Endothelial cell of umbilical vein (primary cell): Measurements from ENCODE around the gene TUT7. TPM values are rescaled to one million over a fixed set of nuclear protein-coding genes. Genes with fewer than 3 reads are reported as not detected.

ENCODE experiments used
- BruUV-seq: library from RNA; stranded (reverse); fragments of 400-500 nt; replicated peaks from 2 replicates; lab custom pipeline; 2021; lab: Mats Ljungman, UMichigan
- CTCF ChIA-PET: fragments of 300-600, 350-600 bp; sonication (Branson Sonifier 250); formaldehyde crosslinking; loops from one replicate; lab custom pipeline; 2021; ENCODE audit warnings: antibody characterized with exemption, inconsistent platforms; lab: Charles Lee
- POLR2A ChIA-PET: fragments of 300-600, 350-600 bp; sonication (Branson Sonifier 250); formaldehyde crosslinking; loops from one replicate; lab custom pipeline; 2021; ENCODE audit warnings: antibody characterized with exemption, inconsistent platforms; lab: Charles Lee
- DNase-seq: peaks from one replicate; pipeline ENCODE4 v3.0.0-alpha.2; 2011; ENCODE audit warnings: low read depth, low spot score
- FAIRE-seq: peaks from 2 replicates; lab custom pipeline; 2011; peaks lifted over from hg19 to GRCh38; lab: Jason Lieb, UNC
- H2AFZ ChIP-seq: 2 replicates; pipeline ENCODE4 v1.6.0; 2012; ENCODE audit warnings: low read depth, low read length, control low read depth, inconsistent platforms
- H3K27ac ChIP-seq: 2 replicates; pipeline ENCODE4 v1.5.1; 2011; ENCODE audit warnings: low read depth, mild to moderate bottlenecking, control low read depth, low read length, moderate library complexity; ENCODE audit not compliant: insufficient read depth
- H3K27me3 ChIP-seq, 2 experiments: 2 replicates each; pipeline versions ENCODE4 v1.6.0 to v1.6.1; 2011; ENCODE audit warnings: low read length in 2 of 2, mixed read lengths in 1 of 2; ENCODE audit not compliant: control insufficient read depth in 2 of 2, insufficient read depth in 2 of 2
- H3K36me3 ChIP-seq, 2 experiments: 2 replicates in 1 of 2; 3 replicates in 1 of 2; pipeline ENCODE4 v1.5.1; 2011; ENCODE audit warnings: low read length in 2 of 2, mild to moderate bottlenecking in 1 of 2, moderate library complexity in 1 of 2; ENCODE audit not compliant: control insufficient read depth in 2 of 2, insufficient read depth in 2 of 2; ENCODE audit errors: extremely low read depth in 1 of 2
- H3K4me1 ChIP-seq: 3 replicates; pipeline ENCODE4 v1.5.1; 2011; ENCODE audit warnings: mild to moderate bottlenecking, low read length; ENCODE audit not compliant: control insufficient read depth, insufficient read depth; ENCODE audit errors: extremely low read depth
- H3K4me2 ChIP-seq: 2 replicates; pipeline ENCODE4 v1.6.1; 2011; ENCODE audit warnings: low read length, control low read depth, mixed read lengths; ENCODE audit not compliant: insufficient read depth
- H3K4me3 ChIP-seq, 3 experiments: fragments of 200-600 bp in 1 of 3; sonication (generic), shearing (Covaris generic) in 1 of 3; replicated peaks in 1 of 3; 2 replicates each; pipeline ENCODE4 v1.5.1; 2011 to 2016; ENCODE audit warnings: control low read depth in 3 of 3, low read length in 3 of 3, mild to moderate bottlenecking in 2 of 3, inconsistent platforms in 1 of 3, low read depth in 1 of 3, moderate library complexity in 1 of 3; ENCODE audit not compliant: insufficient read depth in 1 of 3
- H3K79me2 ChIP-seq: 2 replicates; pipeline ENCODE4 v1.6.0; 2012; ENCODE audit warnings: low read length, inconsistent platforms; ENCODE audit not compliant: control insufficient read depth, insufficient read depth
- H3K9ac ChIP-seq: replicated peaks from 2 replicates; pipeline ENCODE3; 2011; ENCODE audit warnings: low read length, control low read depth; ENCODE audit not compliant: insufficient read depth; ENCODE audit errors: extremely low read depth
- H3K9me1 ChIP-seq: replicated peaks from 3 replicates; pipeline ENCODE4 v1.6.0; 2011; ENCODE audit warnings: mild to moderate bottlenecking, low read length; ENCODE audit not compliant: control insufficient read depth, insufficient read depth; ENCODE audit errors: extremely low read depth
- H3K9me3 ChIP-seq: replicated peaks from 2 replicates; pipeline ENCODE4 v1.5.1; 2012; ENCODE audit warnings: low read length, inconsistent platforms; ENCODE audit not compliant: control insufficient read depth, insufficient read depth
- H4K20me1 ChIP-seq: replicated peaks from 2 replicates; pipeline ENCODE3; 2011; ENCODE audit warnings: mild to moderate bottlenecking, low read length; ENCODE audit not compliant: control insufficient read depth, insufficient read depth; ENCODE audit errors: extremely low read depth
- EZH2 ChIP-seq: IDR thresholded peaks from 2 replicates; pipeline ENCODE4 v1.6.1; 2012; ENCODE audit warnings: borderline replicate concordance, low read depth, mild to moderate bottlenecking, moderate library complexity, low read length, inconsistent platforms; ENCODE audit not compliant: severe bottlenecking
- FOS ChIP-seq: IDR thresholded peaks from 2 replicates; pipeline ENCODE4 v1.6.1; 2011; ENCODE audit warnings: mild to moderate bottlenecking, low read length, moderate library complexity, borderline replicate concordance; ENCODE audit not compliant: insufficient read depth
- GATA2 ChIP-seq: IDR thresholded peaks from 2 replicates; pipeline ENCODE4 v1.7.0; 2011; ENCODE audit warnings: low read depth, mild to moderate bottlenecking, moderate library complexity, mixed read lengths, low read length; ENCODE audit not compliant: insufficient read length, insufficient read depth
- JUN ChIP-seq: IDR thresholded peaks from 2 replicates; pipeline ENCODE4 v1.6.1; 2011; ENCODE audit warnings: borderline replicate concordance, low read depth; ENCODE audit not compliant: insufficient read length, insufficient read depth
- MYC ChIP-seq: IDR thresholded peaks from one replicate; pipeline ENCODE4 v1.6.1; 2011; ENCODE audit warnings: mild to moderate bottlenecking, low read depth, low read length
- POLR2A ChIP-seq: IDR thresholded peaks from 2 replicates; pipeline ENCODE4 v1.6.1; 2012; ENCODE audit warnings: low read depth, mild to moderate bottlenecking, control low read depth, low read length
- POLR2AphosphoS5 ChIP-seq: IDR thresholded peaks from 2 replicates; pipeline ENCODE4 v1.6.1; 2012; ENCODE audit warnings: low read depth, mild to moderate bottlenecking, control low read depth, low read length, moderate library complexity; ENCODE audit not compliant: insufficient read depth
- dilution Hi-C: fragments of 300-500 bp; cut with MboI; formaldehyde crosslinking; loops from one replicate; pipeline ENCODE4 v1.15.0; 2019; ENCODE audit warnings: low sequenced_read_pairs; ENCODE audit not compliant: extremely low pct_ligation_motif_present
- intact Hi-C: fragments of 100-400 bp; cut with micrococcal nuclease; formaldehyde crosslinking; loops from one replicate; pipeline ENCODE4 v1.10.0; 2022
- polyA plus RNA-seq, 4 experiments: library from polyadenylated mRNA; depleted of rRNA in 3 of 4; stranded (reverse) in 3 of 4; unstranded in 1 of 4; fragments of >200 nt; gene quantifications; 2 replicates each; pipeline versions ENCODE4 v1.2.1 to v1.2.3, GENCODE V29; 2011 to 2012; ENCODE audit warnings: missing spikeins in 1 of 4
- total RNA-seq: library from RNA; stranded (reverse); gene quantifications from 2 replicates; pipeline ENCODE4 v1.2.3, GENCODE V29; 2021
- TF ChIP-seq, protein P1 (sequence below): IDR thresholded peaks from 2 replicates; pipeline ENCODE4 v1.6.1; 2011; ENCODE audit not compliant: insufficient read depth, insufficient read length
- TF ChIP-seq, protein P2 (sequence below), 2 donors: IDR thresholded peaks; 1 replicate in 1 of 2; 2 replicates in 1 of 2; pipeline ENCODE4 v1.5.1; 2011; ENCODE audit warnings: low read length in 2 of 2, mild to moderate bottlenecking in 2 of 2, moderate library complexity in 2 of 2, control low read depth in 1 of 2, inconsistent platforms in 1 of 2, low read depth in 1 of 2; ENCODE audit not compliant: insufficient read depth in 1 of 2; ENCODE audit errors: extremely low read depth in 1 of 2

Gene TUT7
- total and polyA plus RNA-seq, 2 donors (not counting 3 experiments of a cell fraction or from before 2014, with no cell fraction given), result 5.1 to 19.0 TPM

DNA sequence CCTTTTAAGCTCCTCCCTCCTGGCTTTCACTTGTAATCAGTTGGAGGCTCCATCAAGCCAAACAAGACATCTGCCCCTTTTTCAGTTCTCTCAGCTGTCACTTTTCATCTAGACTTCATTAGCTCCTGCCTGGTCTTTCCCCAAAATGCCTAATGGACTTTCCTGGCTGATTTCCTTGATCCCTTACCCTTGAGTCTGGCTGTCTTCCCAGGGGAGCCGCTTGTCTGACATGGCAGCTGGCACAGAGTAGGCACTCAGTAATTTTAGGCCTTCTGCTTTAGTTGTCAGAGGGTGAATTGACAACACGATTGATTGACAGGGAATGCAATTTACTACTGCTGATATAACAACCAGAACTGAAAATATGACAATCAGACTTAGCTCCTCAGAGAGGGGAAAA, 96.8 kb downstream of the TUT7 start:
- Histone ChIP-seq H3K27me3 (no peaks in the 10 kb centered on the region), H3K79me2 (no peaks in the 10 kb centered on the region), H4K20me1 (no peaks in the 10 kb centered on the region), H2AFZ (no peak overlapping the region), H3K9ac (no peak overlapping the region), H3K9me3 (no peaks in the 10 kb centered on the region), H3K4me2 (no peak overlapping the region), H3K27ac (no peak overlapping the region), H3K4me1 (no peaks in the 10 kb centered on the region), H3K36me3 (no peaks in the 10 kb centered on the region), H3K4me3 (no peak overlapping the region), H3K9me1 (no peaks in the 10 kb centered on the region)
- CTCF ChIA-PET, result interaction anchor here (1.1 to 1.7 kb wide), 3 partner anchors 18 to 64 kb away, joined by 3 to 7 read pairs (median 4); no protein-coding TSS in a partner anchor
- dilution Hi-C loops (no loop called here), intact Hi-C loops (no loop called here)
- POLR2A ChIA-PET, result interaction anchor here (1.0 kb wide), 1 partner anchor 30 kb away, joined by 4 read pairs; no protein-coding TSS in a partner anchor
- BruUV-seq, result no TSS peak
- DNase-seq (no peak), FAIRE-seq (no peak)
- TF ChIP-seq, protein P1, sequence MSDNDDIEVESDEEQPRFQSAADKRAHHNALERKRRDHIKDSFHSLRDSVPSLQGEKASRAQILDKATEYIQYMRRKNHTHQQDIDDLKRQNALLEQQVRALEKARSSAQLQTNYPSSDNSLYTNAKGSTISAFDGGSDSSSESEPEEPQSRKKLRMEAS, result no peak
- no peak for TF ChIP-seq MYC
- no peak for TF ChIP-seq POLR2A
- TF ChIP-seq, protein P2, sequence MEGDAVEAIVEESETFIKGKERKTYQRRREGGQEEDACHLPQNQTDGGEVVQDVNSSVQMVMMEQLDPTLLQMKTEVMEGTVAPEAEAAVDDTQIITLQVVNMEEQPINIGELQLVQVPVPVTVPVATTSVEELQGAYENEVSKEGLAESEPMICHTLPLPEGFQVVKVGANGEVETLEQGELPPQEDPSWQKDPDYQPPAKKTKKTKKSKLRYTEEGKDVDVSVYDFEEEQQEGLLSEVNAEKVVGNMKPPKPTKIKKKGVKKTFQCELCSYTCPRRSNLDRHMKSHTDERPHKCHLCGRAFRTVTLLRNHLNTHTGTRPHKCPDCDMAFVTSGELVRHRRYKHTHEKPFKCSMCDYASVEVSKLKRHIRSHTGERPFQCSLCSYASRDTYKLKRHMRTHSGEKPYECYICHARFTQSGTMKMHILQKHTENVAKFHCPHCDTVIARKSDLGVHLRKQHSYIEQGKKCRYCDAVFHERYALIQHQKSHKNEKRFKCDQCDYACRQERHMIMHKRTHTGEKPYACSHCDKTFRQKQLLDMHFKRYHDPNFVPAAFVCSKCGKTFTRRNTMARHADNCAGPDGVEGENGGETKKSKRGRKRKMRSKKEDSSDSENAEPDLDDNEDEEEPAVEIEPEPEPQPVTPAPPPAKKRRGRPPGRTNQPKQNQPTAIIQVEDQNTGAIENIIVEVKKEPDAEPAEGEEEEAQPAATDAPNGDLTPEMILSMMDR (IDR thresholded peaks at IDR 0.05; ENCODE audit: extremely low read depth in 1 of 2, insufficient read depth in 1 of 2, low read depth in 1 of 2, low read length in 2 of 2), result no peak
- TF ChIP-seq FOS, result no peak
- TF ChIP-seq GATA2, result no peak
- no peak for TF ChIP-seq POLR2AphosphoS5
- no peak for TF ChIP-seq JUN
- no peak for TF ChIP-seq EZH2
